Activated T-cell treated with anti-CD3 and anti-CD28 coated beads, Interleukin-2, amount 50 U/mL, for 24 hours (primary cell): ENCODE results near the gene PKD2L1.
"Not testable (repeated sequence)": the region's sequence is repeated elsewhere in the genome, so short reads cannot be mapped to it uniquely, and the experiment has no call there.

Source experiments
- DNase-seq: peaks from one replicate; pipeline ENCODE4 v3.0.0-alpha.2; 2020
- H3K27ac Mint-ChIP-seq: 2 replicates; pipeline ENCODE4 v1.8.0; 2020; ENCODE audit warnings: mild to moderate bottlenecking, mixed read lengths
- H3K27me3 Mint-ChIP-seq: 2 replicates; pipeline ENCODE4 v1.8.0; 2020; ENCODE audit warnings: mixed read lengths
- H3K36me3 Mint-ChIP-seq: 2 replicates; pipeline ENCODE4 v1.8.0; 2020; ENCODE audit warnings: low read depth, mixed read lengths
- H3K4me1 Mint-ChIP-seq: 2 replicates; pipeline ENCODE4 v1.8.0; 2020; ENCODE audit warnings: low read depth, mixed read lengths
- H3K4me3 Mint-ChIP-seq: 2 replicates; pipeline ENCODE4 v1.8.0; 2020; ENCODE audit warnings: mild to moderate bottlenecking, moderate library complexity, mixed read lengths
- H3K9me3 Mint-ChIP-seq: 2 replicates; pipeline ENCODE4 v1.8.0; 2020; ENCODE audit warnings: mixed read lengths

The PKD2L1 gene

GRCh38 chr10:100330079-100330478 is at the start of gene PKD2L1:
TSS of gene PKD2L1 (minus strand) at chr10:100330228. CDS start at chr10:100330103, 125 bp downstream.
- Mint-ChIP-seq H3K4me3 (no peak within 1 kb of the TSS), H3K27me3 (peaks cover 5% of the 10 kb centered on the region), H3K9me3 (no peaks in the 10 kb centered on the region), H3K27ac (no peak within 1 kb of the TSS), H3K4me1 (peaks cover 15% of the 10 kb centered on the region), H3K36me3 (no peaks in the 10 kb centered on the region)
- DNase-seq, result no peak

GRCh38 chr10:100377830-100378229 is 47.8 kb upstream of the PKD2L1 start:
- peaks cover 8% of the 10 kb centered on the region for H3K4me1 Mint-ChIP-seq
- H3K4me3 Mint-ChIP-seq, result no peak overlapping the region
- peaks cover 17% of the 10 kb centered on the region for H3K36me3 Mint-ChIP-seq
- peak overlapping the region; percentile 22 for H3K27ac Mint-ChIP-seq
- H3K27me3 Mint-ChIP-seq, result no peaks in the 10 kb centered on the region
- no peaks in the 10 kb centered on the region for H3K9me3 Mint-ChIP-seq
- DNase-seq, result no peak

GRCh38 chr10:100376656-100377055 is 46.6 kb upstream of the PKD2L1 start:
- DNase-seq, H3K4me3 Mint-ChIP-seq, H3K4me1 Mint-ChIP-seq, H3K27me3 Mint-ChIP-seq, H3K9me3 Mint-ChIP-seq, H3K36me3 Mint-ChIP-seq: not testable (repeated sequence)
- H3K27ac Mint-ChIP-seq, result peak overlapping the region; percentile 41

- H3K27me3 Mint-ChIP-seq, H3K4me3 Mint-ChIP-seq, H3K27ac Mint-ChIP-seq, DNase-seq, H3K9me3 Mint-ChIP-seq, H3K36me3 Mint-ChIP-seq: not testable (repeated sequence)
- peaks cover 24% of the 10 kb centered on the region for H3K4me1 Mint-ChIP-seq
Observed at GRCh38 chr10:100374677-100375353, 44.8 kb upstream of the PKD2L1 start.

GRCh38 chr10:100374200-100374655 is 44.2 kb upstream of the PKD2L1 start:
- Mint-ChIP-seq H3K4me1 (peaks cover 28% of the 10 kb centered on the region), H3K9me3 (no peaks in the 10 kb centered on the region), H3K36me3 (no peaks in the 10 kb centered on the region), H3K27me3 (no peaks in the 10 kb centered on the region), H3K4me3 (no peak overlapping the region), H3K27ac (no peak overlapping the region)
- no peak for DNase-seq

- Mint-ChIP-seq H3K36me3 (no peaks in the 10 kb centered on the region), H3K27me3 (no peaks in the 10 kb centered on the region), H3K4me1 (peaks cover 28% of the 10 kb centered on the region), H3K4me3 (no peak overlapping the region), H3K27ac (no peak overlapping the region), H3K9me3 (no peaks in the 10 kb centered on the region)
- peak; percentile 89 for DNase-seq
Observed at GRCh38 chr10:100373298-100374199, 43.5 kb upstream of the PKD2L1 start.

- Mint-ChIP-seq H3K36me3 (no peaks in the 10 kb centered on the region), H3K9me3 (no peaks in the 10 kb centered on the region), H3K4me1 (peaks cover 22% of the 10 kb centered on the region), H3K27ac (no peak overlapping the region), H3K27me3 (no peaks in the 10 kb centered on the region), H3K4me3 (no peak overlapping the region)
- no peak for DNase-seq
Observed at GRCh38 chr10:100372415-100373297, 42.6 kb upstream of the PKD2L1 start.

- peak overlapping the region; percentile 52 for H3K4me3 Mint-ChIP-seq
Observed at GRCh38 chr10:100371482-100372027, 41.5 kb upstream of the PKD2L1 start.

GRCh38 chr10:100370714-100371481 is 40.9 kb upstream of the PKD2L1 start:
- H3K4me3 Mint-ChIP-seq, result peak overlapping the region; percentile 52
- H3K27ac Mint-ChIP-seq, result no peak overlapping the region
- peaks cover 22% of the 10 kb centered on the region for H3K4me1 Mint-ChIP-seq

More at GRCh38 chr10:100371482-100372027, 41.5 kb upstream of the PKD2L1 start:
- Mint-ChIP-seq H3K36me3 (no peaks in the 10 kb centered on the region), H3K4me1 (peaks cover 20% of the 10 kb centered on the region), H3K9me3 (no peaks in the 10 kb centered on the region), H3K27me3 (no peaks in the 10 kb centered on the region), H3K27ac (no peak overlapping the region)
- no peak for DNase-seq

GRCh38 chr10:100368721-100369120 is 38.7 kb upstream of the PKD2L1 start:
- no peaks in the 10 kb centered on the region for H3K27me3 Mint-ChIP-seq

More at GRCh38 chr10:100370714-100371481, 40.9 kb upstream of the PKD2L1 start:
- no peaks in the 10 kb centered on the region for H3K9me3 Mint-ChIP-seq
- H3K36me3 Mint-ChIP-seq, result no peaks in the 10 kb centered on the region
- no peaks in the 10 kb centered on the region for H3K27me3 Mint-ChIP-seq
- DNase-seq, result peak; percentile 77

GRCh38 chr10:100364735-100365391 is 34.8 kb upstream of the PKD2L1 start:
- no peaks in the 10 kb centered on the region for H3K27me3 Mint-ChIP-seq
- peaks cover 51% of the 10 kb centered on the region for H3K36me3 Mint-ChIP-seq
- peaks cover 11% of the 10 kb centered on the region for H3K4me1 Mint-ChIP-seq
- no peaks in the 10 kb centered on the region for H3K9me3 Mint-ChIP-seq
- H3K27ac Mint-ChIP-seq, result no peak overlapping the region
- H3K4me3 Mint-ChIP-seq, result no peak overlapping the region
- no peak for DNase-seq

More at GRCh38 chr10:100368721-100369120, 38.7 kb upstream of the PKD2L1 start:
- H3K36me3 Mint-ChIP-seq, result peaks cover 12% of the 10 kb centered on the region
- no peak overlapping the region for H3K4me3 Mint-ChIP-seq
- DNase-seq, result no peak
- H3K27ac Mint-ChIP-seq, result no peak overlapping the region
- no peaks in the 10 kb centered on the region for H3K9me3 Mint-ChIP-seq
- H3K4me1 Mint-ChIP-seq, result peaks cover 28% of the 10 kb centered on the region

- Mint-ChIP-seq H3K27me3 (no peaks in the 10 kb centered on the region), H3K36me3 (peaks cover 58% of the 10 kb centered on the region), H3K27ac (no peak overlapping the region), H3K4me1 (peaks cover 11% of the 10 kb centered on the region), H3K4me3 (no peak overlapping the region), H3K9me3 (no peaks in the 10 kb centered on the region)
- DNase-seq, result no peak
Observed at GRCh38 chr10:100364175-100364574, 34.1 kb upstream of the PKD2L1 start.
